Renal cortex interstitium (tissue), 11 donors: ENCODE results near the gene SLC15A5. TPM values are rescaled to one million over a fixed set of nuclear protein-coding genes. Genes with fewer than 3 reads are reported as not detected.

Experiments
- DNase-seq, 11 donors: peaks; one replicate each; pipeline ENCODE4 v3.0.0-alpha.2; 2013; ENCODE audit warnings: low read depth in 9 of 11, low spot score in 4 of 11; ENCODE audit errors: extremely low read depth in 1 of 11
- polyA plus RNA-seq, 3 donors: library from polyadenylated mRNA; unstranded; fragments of 120-200 nt; gene quantifications; one replicate each; pipeline ENCODE4 v1.2.1, GENCODE V29; 2013; ENCODE audit not compliant: insufficient read length in 3 of 3

Gene SLC15A5
- polyA plus RNA-seq, 3 donors = 0.06 TPM; not detected in 2

DNA sequence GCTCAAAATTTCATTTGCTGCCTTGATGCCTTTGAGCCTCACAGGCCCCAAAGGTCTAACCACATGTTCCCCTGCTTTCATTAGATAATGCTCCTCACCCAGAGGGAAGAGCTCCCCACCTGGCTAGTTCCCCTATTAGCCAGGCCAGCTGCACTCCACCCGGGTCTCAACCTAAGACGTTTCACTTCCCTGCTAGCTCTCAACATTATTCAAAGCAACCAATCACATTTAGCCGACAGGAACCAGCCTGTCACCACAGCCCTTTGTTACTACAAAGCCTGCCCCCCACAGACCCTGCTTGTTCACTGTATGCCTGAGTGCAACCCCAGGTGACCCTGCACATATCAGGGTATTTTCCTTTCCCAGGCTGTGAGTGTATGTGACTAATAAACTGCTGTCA lies 78.6 kb downstream of the SLC15A5 start:
- no peak for DNase-seq

DNA sequence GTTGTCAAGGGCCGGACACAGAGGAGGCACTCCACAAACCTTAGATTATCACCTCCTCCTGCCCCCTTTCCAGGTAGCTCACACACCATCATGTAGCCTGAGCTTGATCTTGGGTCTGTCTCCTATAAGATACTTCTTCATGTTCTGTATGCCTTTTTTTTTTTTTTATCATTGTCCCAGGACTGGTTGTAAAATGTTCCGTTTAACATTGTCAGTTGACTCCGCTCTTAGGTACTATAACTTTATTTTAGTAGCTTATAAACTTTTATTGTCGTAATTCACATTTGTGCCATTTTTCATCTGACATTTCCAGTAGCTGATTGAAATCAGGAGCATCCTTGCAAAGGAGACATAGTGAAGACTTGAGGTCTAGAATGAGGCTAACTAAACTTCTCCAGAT lies 79.9 kb downstream of the SLC15A5 start:
- no peak for DNase-seq

- DNase-seq = no peak
These were observed 87.6 kb downstream of the SLC15A5 start for GRCh38 chr12:16189849-16190248.

DNA sequence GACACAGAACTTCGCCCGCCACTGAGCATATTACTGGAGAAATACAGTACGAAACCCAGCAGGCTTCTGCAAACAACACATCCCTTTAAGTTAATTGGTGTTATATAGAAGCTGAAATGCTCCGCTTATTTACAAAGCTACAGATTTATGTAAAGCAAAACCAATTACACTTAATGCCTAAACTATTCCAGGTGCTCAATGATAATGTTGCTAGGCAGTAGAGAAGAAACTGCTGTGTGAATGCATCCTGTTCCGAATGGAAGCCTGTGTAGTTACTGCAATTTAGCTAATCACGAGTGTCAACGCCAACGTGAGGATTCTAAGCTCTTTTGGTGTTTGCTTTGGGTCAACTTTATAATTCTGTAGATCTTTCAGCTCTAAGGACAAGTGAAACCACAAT lies 89.8 kb downstream of the SLC15A5 start:
- no peak for DNase-seq

DNA sequence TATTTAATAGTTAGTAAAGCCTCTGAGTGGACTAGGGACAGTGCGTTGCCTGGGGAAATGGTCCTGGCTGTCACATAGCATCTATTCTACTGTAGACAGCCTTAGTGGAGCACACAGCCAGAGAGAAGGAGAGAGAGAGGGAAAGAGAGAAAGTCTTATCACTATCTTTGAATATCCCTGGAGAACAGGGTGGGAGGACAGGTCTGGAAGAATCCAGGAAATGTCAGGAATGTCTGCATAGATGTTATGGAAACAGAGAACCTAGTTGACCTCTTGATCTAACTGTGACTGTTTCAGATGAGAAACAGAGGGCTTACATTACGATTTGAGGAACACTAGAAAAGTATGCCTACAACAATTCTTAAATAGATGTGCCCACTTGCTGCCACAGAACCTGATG lies 92.8 kb downstream of the SLC15A5 start:
- peak in 1 of 11 donors; percentile 12 for DNase-seq

DNA sequence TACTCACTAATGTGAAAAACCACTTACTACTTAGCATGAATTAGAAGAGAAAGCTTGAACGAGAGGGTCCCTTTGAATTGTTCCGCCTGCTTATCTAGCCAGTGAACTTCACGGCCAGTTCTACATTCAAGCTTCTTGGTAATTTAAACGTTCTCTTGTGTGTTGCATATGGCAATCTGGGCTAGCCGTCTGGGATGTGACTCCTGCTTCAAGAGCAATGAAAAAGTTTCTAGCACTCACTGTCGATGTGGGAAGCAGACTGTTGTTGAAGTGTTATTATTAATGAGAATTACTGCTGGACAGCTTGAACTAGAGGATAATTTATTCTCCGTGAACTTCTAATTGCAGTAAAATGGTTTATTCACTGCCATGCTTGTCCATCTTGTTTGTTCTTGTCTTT lies 93.9 kb downstream of the SLC15A5 start:
- no peak for DNase-seq

GRCh38 chr12:16175840-16176239 lies 101.6 kb downstream of the SLC15A5 start:
- DNase-seq = no peak

DNA sequence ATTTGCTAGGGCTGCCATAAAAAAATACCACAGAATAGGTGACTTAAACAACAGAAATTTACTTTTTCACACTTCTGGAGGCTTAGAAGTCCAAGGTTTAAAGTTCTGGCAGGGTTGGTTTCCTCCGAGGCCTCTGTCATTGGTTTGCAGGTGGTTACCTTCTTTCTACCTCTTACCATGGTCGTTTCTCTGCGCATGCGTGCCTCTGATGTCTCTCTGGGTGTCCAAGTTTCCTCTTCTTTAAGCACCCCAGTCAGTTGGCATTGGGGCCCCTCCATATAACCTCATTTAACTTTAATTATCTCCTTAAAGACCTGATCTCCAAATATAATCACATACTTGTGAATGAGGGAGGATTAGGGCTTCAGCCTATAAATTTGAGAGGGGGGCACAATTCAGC lies 103.2 kb downstream of the SLC15A5 start:
- no peak for DNase-seq

- no peak for DNase-seq
These were observed 106.1 kb downstream of the SLC15A5 start for GRCh38 chr12:16171348-16171747.

- DNase-seq = no peak
These were observed 109.4 kb downstream of the SLC15A5 start for GRCh38 chr12:16168078-16168477.

DNA sequence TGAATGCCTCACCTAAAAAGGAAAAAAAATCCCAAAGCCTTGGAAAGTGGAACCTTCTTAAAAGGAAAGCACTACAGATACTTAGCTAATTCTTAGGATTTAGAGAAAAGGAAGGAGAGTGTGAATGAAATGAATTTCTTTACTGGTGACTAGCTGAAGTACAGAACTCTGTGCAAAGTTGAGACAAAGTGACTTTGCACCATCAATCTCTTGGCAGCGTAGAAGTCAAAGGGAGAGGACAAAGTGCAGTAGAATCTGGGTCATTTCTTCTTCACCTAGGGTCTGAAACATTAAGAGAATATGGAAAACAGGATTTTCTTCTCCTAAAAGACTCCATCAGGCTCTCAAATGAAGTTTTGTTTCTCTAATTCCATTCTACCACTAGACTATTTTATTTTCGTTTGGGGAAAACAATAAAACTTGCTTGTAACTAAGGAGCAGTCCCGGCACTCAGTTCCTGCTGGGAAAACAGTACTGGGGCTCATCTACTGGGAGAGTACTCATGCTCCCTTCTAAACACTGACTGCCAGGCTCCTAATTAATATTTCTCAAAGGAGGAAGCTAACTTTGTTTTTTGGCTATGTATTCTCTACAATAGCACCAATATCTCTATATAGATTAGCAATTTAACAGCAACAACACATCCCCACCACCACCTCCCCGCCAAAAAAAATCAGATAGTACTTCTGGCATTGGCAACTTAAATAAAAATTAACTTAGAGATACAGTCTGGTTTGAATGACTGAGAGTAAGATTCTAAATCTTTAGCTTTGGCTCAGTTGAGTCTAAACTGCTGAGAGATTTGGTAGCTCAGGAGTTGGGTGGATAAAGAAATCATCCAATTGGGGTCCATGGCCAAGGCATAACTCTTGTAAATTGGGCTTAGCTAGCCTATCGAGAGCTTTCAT lies 110.7 kb downstream of the SLC15A5 start:
- no peak for DNase-seq

- DNase-seq = peak in 8 of 11 donors; percentile 7 to 24 (median 15)
These were observed 112.0 kb downstream of the SLC15A5 start for GRCh38 chr12:16165506-16165905.

DNA sequence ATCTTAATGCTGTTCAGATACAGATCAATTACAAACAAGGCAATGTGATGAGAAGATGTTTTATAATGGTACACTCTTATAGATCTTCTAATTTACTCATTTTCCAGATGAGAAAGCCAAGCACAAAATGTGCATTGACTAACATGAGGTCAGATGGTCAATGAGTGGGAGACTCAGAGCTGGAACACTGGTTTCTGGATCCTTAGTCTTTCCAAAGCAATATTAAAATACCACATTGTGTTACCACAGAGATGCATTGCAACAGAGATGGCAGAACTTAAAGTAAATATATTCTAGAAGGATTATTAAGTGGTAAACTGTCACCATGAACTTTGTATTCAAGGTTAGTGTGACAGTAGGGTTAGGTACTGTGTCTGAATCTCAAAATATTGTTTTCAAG lies 113.6 kb downstream of the SLC15A5 start:
- no peak for DNase-seq

GRCh38 chr12:16163146-16163545 lies 114.3 kb downstream of the SLC15A5 start:
- DNase-seq = no peak

GRCh38 chr12:16159571-16159970 lies 117.9 kb downstream of the SLC15A5 start:
- no peak for DNase-seq

DNA sequence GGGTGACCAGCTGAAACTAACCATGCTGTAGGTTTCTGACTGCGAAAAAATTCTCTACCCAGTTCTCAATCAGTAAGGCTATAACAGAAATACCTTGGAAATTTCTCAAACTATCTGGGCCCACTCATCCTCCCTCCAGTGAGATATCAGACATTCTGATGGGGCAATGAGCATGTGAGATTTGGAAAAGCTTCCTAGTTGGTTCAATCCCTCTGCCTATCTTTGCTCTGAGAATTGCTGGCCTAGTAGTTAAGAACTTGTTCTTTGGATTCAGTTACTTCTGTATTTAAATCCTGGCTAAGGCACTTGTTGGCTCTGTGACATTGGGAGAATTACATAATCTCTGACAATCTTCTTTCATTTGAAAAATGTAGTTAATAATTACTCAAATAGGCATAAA lies 119.4 kb downstream of the SLC15A5 start:
- no peak for DNase-seq

DNA sequence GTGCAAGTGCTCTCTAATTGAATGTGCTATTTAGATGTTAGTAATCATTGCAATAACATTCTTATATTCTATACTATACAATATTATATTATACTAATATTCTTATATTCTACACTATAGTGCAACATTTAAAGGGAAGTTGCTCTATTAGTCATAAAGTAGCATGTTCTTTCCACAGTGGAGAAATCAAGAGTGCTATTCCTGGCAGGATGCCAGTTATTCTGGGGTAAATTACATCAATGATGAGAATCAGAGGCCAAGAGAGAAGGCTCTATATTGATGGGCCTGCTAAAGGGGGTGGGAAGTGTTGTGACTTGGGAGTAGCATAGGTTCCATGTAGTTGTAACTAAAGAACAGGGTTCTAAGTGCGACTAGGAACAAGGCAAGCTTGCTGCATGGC lies 121.5 kb downstream of the SLC15A5 start:
- no peak for DNase-seq

DNA sequence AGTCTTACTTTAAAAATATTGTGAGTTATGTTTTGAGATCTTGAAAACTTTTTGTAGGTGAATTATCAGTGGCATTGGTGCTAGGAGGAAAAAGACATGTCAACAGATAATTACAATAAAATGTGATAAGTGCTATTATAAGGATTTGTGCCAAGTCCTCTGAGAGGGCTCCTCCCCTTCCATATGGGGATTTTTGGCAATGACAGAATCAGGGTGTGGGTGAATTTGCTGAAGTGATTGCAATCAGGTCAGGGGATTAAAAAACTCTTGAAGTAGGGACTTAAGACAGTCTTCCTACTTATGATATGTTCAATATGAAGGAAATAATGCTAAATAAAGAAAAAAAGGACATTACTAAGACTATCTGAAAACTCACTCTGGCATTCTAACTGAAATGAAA lies 122.5 kb downstream of the SLC15A5 start:
- DNase-seq = no peak

DNA sequence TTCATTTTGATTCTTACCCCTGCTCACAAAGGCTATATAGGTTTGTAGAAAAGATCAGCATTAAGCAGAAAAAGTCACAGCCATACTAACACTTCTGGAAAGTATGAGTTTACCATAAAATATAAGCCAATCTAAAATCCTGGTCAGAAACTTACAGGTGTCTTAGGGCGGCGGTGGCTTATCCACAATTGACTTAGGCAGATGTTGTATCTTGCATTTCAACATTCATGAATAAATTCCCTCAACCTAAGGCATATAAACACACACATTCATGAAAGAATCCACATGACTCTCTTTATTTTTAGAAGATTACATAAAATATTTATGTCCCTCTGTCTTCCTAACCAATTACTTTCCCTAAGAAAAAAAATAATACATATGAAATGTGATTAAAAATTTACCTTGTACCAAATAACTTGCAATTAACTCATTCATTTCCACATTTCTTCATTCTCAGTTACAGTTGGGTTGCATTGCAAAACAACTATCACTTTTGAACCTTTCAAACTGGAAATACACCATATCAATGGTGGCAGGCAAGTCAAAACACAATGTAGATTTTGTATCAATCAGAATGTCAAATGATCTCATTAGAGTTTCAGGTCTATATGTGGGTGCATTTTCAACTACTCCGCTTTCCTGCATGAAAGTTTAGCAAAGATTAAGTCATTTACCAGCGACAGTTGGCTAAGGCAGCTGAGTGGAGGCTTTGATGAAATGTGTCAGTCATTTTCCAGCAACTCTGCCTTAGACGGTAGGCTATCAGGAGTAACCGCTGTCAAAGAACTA lies 124.4 kb downstream of the SLC15A5 start:
- DNase-seq = no peak

GRCh38 chr12:16150276-16150675 lies 127.2 kb downstream of the SLC15A5 start:
- no peak for DNase-seq
